Measurements from ENCODE around the gene TTC21B.

Gene TTC21B

GRCh38 chr2:165969227-165969626 is 15.7 kb upstream of the TTC21B start:
- in situ Hi-C loops (cut with HindIII; ENCODE audit: low sequenced_read_pairs) = no loop called here
- DNase-seq (ENCODE audit: low read depth) = no peak
- TF ChIP-seq CTCF (IDR thresholded peaks at IDR 0.05; ENCODE audit: low read depth, low read length, missing control alignments) = no peak
- H3K4me3 ChIP-seq (ENCODE audit: low read depth, low read length) = no peak overlapping the region

GRCh38 chr2:165967746-165968145 is 14.2 kb upstream of the TTC21B start:
- in situ Hi-C loops (cut with HindIII; ENCODE audit: low sequenced_read_pairs) = no loop called here
- no peak for TF ChIP-seq CTCF (IDR thresholded peaks at IDR 0.05; ENCODE audit: low read depth, low read length, missing control alignments)
- no peak for DNase-seq (ENCODE audit: low read depth)
- H3K4me3 ChIP-seq (ENCODE audit: low read depth, low read length) = no peak overlapping the region

GRCh38 chr2:165961818-165962217 is 8.2 kb upstream of the TTC21B start:
- no peak overlapping the region for H3K4me3 ChIP-seq (ENCODE audit: low read depth, low read length)
- in situ Hi-C loops (cut with HindIII; ENCODE audit: low sequenced_read_pairs) = no loop called here
- TF ChIP-seq CTCF (IDR thresholded peaks at IDR 0.05; ENCODE audit: low read depth, low read length, missing control alignments) = no peak
- DNase-seq (ENCODE audit: low read depth) = no peak

GRCh38 chr2:165959371-165959770 is 5.8 kb upstream of the TTC21B start:
- in situ Hi-C loops (cut with HindIII; ENCODE audit: low sequenced_read_pairs) = no loop called here
- DNase-seq (ENCODE audit: low read depth) = no peak
- no peak for TF ChIP-seq CTCF (IDR thresholded peaks at IDR 0.05; ENCODE audit: low read depth, low read length, missing control alignments)
- no peak overlapping the region for H3K4me3 ChIP-seq (ENCODE audit: low read depth, low read length)

- H3K4me3 ChIP-seq (ENCODE audit: low read depth, low read length) = no peak overlapping the region
- no peak for DNase-seq (ENCODE audit: low read depth)
- TF ChIP-seq CTCF (IDR thresholded peaks at IDR 0.05; ENCODE audit: low read depth, low read length, missing control alignments) = no peak
- in situ Hi-C loops (cut with HindIII; ENCODE audit: low sequenced_read_pairs) = no loop called here
Measured at GRCh38 chr2:165958313-165958960, 4.9 kb upstream of the TTC21B start.

GRCh38 chr2:165957030-165957675 is 3.6 kb upstream of the TTC21B start:
- H3K4me3 ChIP-seq (ENCODE audit: low read depth, low read length) = no peak overlapping the region
- in situ Hi-C loops (cut with HindIII; ENCODE audit: low sequenced_read_pairs) = no loop called here
- TF ChIP-seq CTCF (IDR thresholded peaks at IDR 0.05; ENCODE audit: low read depth, low read length, missing control alignments) = no peak
- DNase-seq (ENCODE audit: low read depth) = no peak
